ENCODE measurements around the gene NTRK2. TPM values are rescaled to one million over a fixed set of nuclear protein-coding genes. Genes with fewer than 3 reads are reported as not detected.

NTRK2 gene
- polyA plus RNA-seq, 1 donor (not counting 4 experiments of a cell fraction or from before 2014, with no cell fraction given): 0.08 TPM

DNA sequence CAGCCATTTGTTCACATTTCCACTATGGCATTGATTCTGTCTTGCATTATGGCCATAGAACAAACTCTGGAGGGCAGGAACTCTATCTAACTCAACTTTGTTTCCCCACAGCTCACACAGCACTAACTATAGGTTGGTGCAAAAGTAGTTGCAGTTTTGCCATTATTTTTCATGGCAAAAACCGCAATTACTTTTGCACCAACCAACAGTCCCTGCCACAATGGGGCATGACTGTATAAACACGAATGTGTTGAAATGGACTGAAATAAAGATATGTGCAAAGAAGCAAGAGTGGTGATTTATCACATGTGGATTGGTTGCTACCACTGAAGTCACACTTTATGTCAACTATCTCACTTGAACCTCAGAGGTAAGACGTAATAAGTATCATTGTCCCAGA, 338.7 kb downstream of the NTRK2 start:
- dilution Hi-C loops (cut with MboI; ENCODE audit: extremely low pct_ligation_motif_present, low sequenced_read_pairs): no loop called here
- Histone ChIP-seq H3K9me1 (ENCODE audit: control insufficient read depth, extremely low read depth, insufficient read depth, low read length) (no peaks in the 10 kb centered on the region), H3K36me3 (ENCODE audit: control insufficient read depth in 2 of 2, extremely low read depth in 1 of 2, insufficient read depth in 2 of 2, low read length in 2 of 2) (no peaks in the 10 kb centered on the region), H4K20me1 (ENCODE audit: control insufficient read depth, extremely low read depth, insufficient read depth, low read length) (no peaks in the 10 kb centered on the region), H3K4me1 (ENCODE audit: control insufficient read depth, extremely low read depth, insufficient read depth, low read length) (no peaks in the 10 kb centered on the region), H3K79me2 (ENCODE audit: control insufficient read depth, insufficient read depth, low read length) (no peaks in the 10 kb centered on the region), H3K27me3 (ENCODE audit: control insufficient read depth, extremely low read depth, insufficient read depth, low read length) (peaks cover 4% of the 10 kb centered on the region), H3K4me3 (ENCODE audit: control insufficient read depth in 2 of 3, extremely low read depth in 1 of 3, insufficient read depth in 2 of 3, low read depth in 1 of 3, low read length in 3 of 3) (no peak overlapping the region), H3K9ac (ENCODE audit: control insufficient read depth, extremely low read depth, insufficient read depth, low read length) (no peak overlapping the region), H3K9me3 (ENCODE audit: control insufficient read depth, low read depth, low read length) (no peaks in the 10 kb centered on the region), H3K4me2 (ENCODE audit: control insufficient read depth, extremely low read depth, insufficient read depth, low read depth, low read length) (no peak overlapping the region), H3K27ac (ENCODE audit: control insufficient read depth, insufficient read depth, low read length) (no peak overlapping the region), H2AFZ (ENCODE audit: control insufficient read depth, low read length) (no peak overlapping the region)
- TF ChIP-seq, protein P1, sequence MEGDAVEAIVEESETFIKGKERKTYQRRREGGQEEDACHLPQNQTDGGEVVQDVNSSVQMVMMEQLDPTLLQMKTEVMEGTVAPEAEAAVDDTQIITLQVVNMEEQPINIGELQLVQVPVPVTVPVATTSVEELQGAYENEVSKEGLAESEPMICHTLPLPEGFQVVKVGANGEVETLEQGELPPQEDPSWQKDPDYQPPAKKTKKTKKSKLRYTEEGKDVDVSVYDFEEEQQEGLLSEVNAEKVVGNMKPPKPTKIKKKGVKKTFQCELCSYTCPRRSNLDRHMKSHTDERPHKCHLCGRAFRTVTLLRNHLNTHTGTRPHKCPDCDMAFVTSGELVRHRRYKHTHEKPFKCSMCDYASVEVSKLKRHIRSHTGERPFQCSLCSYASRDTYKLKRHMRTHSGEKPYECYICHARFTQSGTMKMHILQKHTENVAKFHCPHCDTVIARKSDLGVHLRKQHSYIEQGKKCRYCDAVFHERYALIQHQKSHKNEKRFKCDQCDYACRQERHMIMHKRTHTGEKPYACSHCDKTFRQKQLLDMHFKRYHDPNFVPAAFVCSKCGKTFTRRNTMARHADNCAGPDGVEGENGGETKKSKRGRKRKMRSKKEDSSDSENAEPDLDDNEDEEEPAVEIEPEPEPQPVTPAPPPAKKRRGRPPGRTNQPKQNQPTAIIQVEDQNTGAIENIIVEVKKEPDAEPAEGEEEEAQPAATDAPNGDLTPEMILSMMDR (optimal IDR thresholded peaks at IDR 0.05 in 1 of 3, IDR thresholded peaks at IDR 0.05 in 1 of 3, conservative IDR thresholded peaks at IDR 0.05 in 1 of 3; ENCODE audit: extremely low read depth in 1 of 3, insufficient read depth in 2 of 3, low read length in 3 of 3): no peak
- TF ChIP-seq EZH2 (IDR thresholded peaks at IDR 0.05; ENCODE audit: low read length): no peak
- no peak for DNase-seq (ENCODE audit: low read depth, low spot score)
- FAIRE-seq: no peak

DNA sequence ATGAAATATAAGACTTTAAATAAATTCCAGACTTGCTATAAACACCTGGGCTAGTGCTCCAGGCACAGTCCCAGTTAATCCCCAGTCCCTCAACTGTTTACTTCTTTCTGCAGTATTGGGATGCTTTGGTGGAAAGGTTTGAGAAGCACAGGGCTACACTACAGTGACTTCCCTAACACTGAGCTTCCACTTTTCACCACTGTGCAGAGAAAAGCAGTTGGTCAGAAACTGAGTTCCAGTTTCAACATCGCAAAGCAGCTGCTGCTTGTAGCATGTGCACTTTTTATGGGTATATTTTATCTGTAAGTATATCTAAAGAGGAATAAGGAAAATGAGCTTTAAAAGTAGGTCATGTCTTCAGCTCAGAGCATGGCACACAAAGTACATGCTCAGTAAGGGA, 339.7 kb downstream of the NTRK2 start:
- DNase-seq (ENCODE audit: low read depth, low spot score) (no peak), FAIRE-seq (no peak)
- Histone ChIP-seq H3K79me2 (ENCODE audit: control insufficient read depth, insufficient read depth, low read length) (no peaks in the 10 kb centered on the region), H3K27me3 (ENCODE audit: control insufficient read depth, extremely low read depth, insufficient read depth, low read length) (peaks cover 4% of the 10 kb centered on the region), H3K27ac (ENCODE audit: control insufficient read depth, insufficient read depth, low read length) (no peak overlapping the region), H3K9me3 (ENCODE audit: control insufficient read depth, low read depth, low read length) (no peaks in the 10 kb centered on the region), H3K4me1 (ENCODE audit: control insufficient read depth, extremely low read depth, insufficient read depth, low read length) (no peaks in the 10 kb centered on the region), H3K9ac (ENCODE audit: control insufficient read depth, extremely low read depth, insufficient read depth, low read length) (no peak overlapping the region), H3K9me1 (ENCODE audit: control insufficient read depth, extremely low read depth, insufficient read depth, low read length) (no peaks in the 10 kb centered on the region), H2AFZ (ENCODE audit: control insufficient read depth, low read length) (no peak overlapping the region), H3K36me3 (ENCODE audit: control insufficient read depth in 2 of 2, extremely low read depth in 1 of 2, insufficient read depth in 2 of 2, low read length in 2 of 2) (no peaks in the 10 kb centered on the region), H3K4me3 (ENCODE audit: control insufficient read depth in 2 of 3, extremely low read depth in 1 of 3, insufficient read depth in 2 of 3, low read depth in 1 of 3, low read length in 3 of 3) (no peak overlapping the region), H3K4me2 (ENCODE audit: control insufficient read depth, extremely low read depth, insufficient read depth, low read depth, low read length) (no peak overlapping the region), H4K20me1 (ENCODE audit: control insufficient read depth, extremely low read depth, insufficient read depth, low read length) (no peaks in the 10 kb centered on the region)
- no peak for TF ChIP-seq EZH2 (IDR thresholded peaks at IDR 0.05; ENCODE audit: low read length)
- TF ChIP-seq, protein P1 (optimal IDR thresholded peaks at IDR 0.05 in 1 of 3, IDR thresholded peaks at IDR 0.05 in 1 of 3, conservative IDR thresholded peaks at IDR 0.05 in 1 of 3; ENCODE audit: extremely low read depth in 1 of 3, insufficient read depth in 2 of 3, low read length in 3 of 3): no peak
- dilution Hi-C loops (cut with MboI; ENCODE audit: extremely low pct_ligation_motif_present, low sequenced_read_pairs): no loop called here
